Hematopoietic multipotent progenitor cell treated with erythropoietin and hydrocortisone succinate and interleukin-3 and kit ligand, for 6 days (in vitro differentiated cells): ENCODE results near the gene TBC1D16.

Experiments
- DNase-seq: peaks from one replicate; pipeline ENCODE4 v3.0.0-alpha.2; 2015

The TBC1D16 gene

DNA sequence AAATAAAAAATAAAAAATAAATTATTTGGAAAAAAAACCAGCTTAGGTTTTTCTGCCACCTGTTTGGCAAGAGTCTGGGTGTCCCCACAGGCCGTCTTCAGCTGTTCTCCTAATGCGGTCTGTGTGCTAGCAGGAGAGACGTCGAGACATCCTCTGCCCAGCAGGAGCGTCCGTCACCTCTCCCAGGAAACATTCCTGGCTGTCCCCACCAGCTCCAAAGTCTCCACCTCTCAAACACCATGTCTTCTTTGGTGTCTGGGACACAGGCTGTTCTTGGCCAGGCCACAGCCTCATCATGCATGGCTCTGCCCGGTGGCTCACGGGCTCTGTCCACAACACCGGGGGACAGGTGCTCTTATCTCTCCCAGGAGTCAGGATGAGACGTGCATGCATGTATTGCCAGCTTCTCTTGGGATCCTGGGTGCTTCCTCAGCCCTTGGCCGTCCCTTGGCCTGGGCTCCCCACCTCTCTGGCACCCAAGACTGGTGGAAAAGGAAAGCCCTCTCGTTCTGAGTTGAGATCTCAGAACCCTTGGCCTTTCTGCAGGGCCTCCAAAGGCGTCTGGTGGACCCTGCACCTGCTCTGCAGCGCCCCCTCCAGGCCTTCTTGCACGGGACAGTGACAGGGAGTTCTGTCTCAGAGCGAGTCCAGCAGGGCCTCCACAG lies 111.6 kb downstream of the TBC1D16 start:
- DNase-seq, result peak; percentile 95

DNA sequence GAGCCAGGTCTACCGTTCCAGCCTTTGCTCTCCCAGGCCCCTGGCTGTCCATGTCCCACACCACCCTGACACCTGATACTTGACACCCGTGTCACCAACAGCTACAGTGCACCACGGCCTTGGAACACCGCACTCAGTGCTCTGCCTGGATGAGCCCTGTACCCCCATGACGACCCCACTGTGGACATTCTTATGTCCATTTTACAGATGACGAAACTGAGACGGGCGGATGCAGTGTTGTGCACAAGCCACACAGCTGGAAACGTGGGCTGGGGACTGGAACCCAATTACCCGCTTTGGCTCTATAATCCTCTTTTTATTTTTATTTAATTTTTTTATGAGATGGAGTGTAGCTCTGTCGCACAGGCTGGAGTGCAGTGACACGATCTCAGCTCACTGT lies 112.9 kb downstream of the TBC1D16 start:
- DNase-seq, result no peak

DNA sequence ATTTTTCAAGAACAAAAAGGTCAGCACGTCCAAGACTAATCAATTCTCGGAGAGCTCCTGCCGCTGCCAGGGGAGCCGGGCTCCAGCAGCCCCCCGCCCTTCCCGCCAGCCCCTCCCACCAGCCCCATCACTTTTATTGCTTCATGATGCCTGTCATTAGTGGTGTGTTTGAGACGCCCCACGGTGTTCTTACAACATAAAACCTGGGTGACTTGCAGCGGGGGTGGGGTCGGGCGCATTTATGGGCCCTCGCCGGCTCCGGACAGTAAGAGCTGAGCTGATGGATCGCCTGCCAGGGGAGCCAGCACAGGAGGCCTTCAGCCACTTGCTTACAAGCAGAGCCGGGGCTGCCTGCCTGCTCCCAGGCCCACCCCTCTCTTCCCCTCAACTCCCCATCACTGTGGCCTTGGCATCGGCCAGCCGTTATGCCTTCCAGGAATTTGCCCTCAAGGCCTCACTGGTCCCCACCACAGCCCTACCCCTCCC lies 113.5 kb downstream of the TBC1D16 start:
- peak; percentile 86 for DNase-seq

DNA sequence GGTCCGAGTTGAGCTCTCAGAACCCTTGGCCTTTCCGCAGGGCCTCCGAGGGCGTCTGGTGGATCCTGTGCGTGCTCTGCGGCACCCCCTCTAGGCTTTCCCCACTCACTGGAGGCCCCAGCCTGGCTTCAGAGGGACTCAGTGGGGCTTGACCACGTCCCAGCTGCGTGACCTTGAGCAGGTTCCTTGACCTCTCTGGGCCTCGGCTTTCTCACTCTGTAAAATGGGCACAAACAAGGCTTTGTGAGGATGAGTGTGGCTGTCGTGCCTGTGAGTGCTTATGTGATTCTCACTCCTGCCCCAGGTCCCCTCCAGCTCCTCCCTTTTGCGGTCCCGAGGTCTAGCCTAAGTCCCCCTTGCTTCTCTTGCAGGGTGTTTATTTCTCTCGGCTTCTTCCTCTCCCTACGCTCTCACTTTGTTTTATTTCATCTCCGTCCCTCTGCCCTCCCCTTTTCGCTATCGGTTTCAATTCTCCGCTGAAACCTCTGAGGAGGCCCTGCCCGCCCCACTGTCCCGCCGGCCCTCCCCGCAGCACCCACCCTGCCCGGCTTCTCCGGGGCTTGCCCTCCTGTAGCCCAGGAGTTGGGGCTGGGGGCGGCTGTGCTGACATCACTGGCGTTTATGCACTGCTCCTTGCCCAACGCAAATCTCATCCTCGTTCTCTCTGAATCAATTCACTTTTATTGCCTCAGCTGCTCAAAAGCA lies 114.1 kb downstream of the TBC1D16 start:
- no peak for DNase-seq

DNA sequence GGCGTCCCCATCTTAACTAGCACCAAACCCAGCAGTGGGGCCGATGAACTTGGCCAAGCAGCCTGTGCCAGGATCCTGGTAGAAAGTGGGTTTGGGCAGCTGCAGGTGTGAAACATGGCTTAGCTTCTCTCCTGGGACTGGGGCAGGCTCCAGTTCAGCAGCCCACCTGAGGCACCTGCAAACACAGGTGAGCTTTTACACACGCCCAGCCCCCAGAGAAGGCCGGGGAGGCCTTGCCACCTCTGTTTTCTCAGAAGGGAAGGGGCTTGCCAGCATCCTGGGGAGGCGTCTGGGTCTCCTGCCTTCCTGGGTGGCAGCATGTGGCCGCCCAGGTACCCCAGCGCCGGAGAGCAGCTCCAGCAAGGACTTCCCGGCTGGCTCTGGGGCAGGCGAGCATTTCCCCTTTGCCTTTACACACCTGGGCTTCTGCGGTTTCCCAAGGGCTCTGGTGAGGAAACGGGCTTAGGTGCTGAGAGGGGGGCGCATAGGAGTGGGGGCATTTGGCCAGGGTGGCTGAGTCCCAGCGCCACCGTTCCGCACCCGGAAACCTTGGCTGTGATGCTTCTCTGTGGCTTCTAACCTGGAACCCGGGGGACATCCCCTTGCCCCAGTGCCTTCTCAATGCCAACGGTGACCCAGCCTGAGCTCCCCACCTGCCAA lies 114.8 kb downstream of the TBC1D16 start:
- DNase-seq, result no peak

DNA sequence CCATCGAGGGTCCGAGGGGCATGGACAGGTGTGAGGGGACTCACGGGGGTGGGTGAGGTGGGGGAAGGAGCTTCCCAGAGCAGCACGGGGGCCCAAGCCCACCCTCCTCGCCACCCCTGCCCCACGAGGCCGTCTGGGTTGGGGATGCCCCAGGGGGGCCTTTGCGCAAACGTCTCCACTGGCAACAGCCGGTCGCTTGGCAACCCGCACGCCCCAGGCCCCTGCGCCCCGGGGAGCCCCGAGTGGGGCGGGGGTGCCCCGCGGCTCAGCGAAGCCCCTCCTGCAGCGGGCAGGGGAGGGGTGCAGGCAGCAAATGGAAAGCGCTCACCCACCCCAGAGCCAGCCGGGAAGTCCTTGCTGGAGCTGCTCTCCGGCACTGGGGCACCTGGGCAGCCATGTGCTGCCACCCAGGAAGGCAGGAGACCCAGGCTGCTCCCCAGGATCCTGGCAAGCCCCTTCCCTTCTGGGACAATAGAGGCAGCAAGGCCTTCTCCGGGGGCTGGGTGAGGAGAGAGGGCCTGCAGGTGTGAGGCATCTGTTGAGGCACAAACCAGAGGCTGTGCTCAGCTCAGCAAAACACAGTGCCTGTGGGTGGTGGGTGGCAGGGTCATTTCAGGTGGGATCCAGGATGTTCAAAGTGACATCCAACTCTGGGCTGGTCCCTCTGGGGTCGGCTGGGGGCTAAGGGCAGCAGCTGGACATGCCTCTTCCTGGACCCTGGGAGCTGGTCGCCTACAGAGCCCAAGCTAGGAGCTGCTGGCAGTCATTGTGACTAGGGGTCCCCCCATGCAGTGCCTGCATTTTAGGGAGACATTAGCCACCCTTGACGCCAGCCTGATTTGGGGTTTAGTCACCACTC lies 115.6 kb downstream of the TBC1D16 start:
- DNase-seq, result no peak

DNA sequence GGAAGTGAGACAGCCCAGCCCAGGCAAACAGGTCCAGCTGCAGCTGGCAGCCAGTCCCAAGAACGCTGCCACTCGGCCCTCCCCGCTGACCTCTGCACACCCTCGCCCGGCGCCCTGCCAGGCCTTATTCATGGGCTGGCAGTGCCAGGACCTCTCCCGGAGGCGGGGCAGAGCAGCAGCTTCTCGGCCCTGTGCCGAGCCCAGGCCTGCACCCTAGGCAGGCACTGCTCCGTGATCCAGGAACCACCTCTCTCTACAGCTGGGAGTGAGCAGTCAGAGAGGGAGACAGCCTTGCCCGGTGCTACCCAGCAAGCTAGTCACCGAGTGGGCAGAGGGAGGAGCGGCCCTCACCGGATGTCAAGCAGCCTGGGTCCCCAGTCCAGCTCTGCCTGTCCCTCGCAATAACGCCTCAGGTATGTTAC lies 116.5 kb downstream of the TBC1D16 start:
- no peak for DNase-seq

DNA sequence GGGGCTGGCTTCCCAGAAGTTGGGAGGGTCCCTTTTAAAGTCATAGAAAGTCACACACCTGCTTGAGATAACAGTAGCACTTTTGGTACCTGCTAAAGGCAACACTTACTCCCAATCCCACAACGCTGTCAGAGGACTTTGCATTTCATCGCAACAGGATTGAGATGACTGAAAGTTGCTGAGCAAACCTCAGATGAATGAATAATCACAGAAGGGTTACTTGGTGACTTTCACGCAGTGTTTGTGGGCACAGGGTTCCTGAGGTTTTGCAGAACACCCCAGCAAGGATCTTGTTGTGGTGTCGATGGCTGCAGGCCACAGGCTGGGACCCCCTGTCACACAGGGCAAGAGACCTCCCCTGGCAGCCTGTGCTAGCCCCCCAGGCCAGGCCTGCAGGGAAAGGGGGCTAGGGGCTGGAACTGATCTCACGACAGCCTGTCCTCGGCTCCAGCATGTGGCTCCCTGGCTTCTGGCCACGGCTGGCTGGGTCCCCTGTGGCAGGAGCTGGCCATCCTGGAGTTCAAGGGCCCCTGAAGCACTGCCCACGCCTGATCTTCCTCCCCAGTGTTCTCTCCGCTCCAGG lies 117.0 kb downstream of the TBC1D16 start:
- DNase-seq, result no peak

DNA sequence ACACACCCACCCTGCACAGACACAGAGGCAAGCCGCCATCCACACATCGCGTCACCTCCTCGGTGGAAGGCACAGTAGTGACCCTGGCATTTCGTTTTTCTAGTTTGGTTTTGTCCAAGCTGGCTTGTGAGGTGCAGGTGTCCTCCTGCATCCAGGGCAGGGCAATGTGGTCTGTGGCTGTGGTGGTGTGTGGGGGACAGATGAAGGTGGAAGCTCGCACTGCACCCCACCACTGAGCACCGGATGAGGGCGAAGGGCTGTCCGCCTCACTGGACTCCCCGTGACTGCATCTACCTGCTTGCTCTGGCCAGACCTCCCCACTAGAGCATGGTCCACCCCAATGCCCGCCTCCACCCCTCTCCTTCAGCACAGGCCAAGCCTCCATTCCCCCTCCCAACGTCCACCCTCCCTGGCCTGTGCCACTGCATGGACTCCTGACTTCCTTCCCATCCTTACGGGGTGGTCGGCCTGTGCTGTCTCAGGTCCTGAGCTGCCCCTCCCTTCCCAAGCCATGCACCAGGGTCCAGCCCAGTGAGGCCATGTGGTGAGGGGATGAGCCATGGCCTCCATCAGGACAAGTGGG lies 117.7 kb downstream of the TBC1D16 start:
- DNase-seq, result no peak

DNA sequence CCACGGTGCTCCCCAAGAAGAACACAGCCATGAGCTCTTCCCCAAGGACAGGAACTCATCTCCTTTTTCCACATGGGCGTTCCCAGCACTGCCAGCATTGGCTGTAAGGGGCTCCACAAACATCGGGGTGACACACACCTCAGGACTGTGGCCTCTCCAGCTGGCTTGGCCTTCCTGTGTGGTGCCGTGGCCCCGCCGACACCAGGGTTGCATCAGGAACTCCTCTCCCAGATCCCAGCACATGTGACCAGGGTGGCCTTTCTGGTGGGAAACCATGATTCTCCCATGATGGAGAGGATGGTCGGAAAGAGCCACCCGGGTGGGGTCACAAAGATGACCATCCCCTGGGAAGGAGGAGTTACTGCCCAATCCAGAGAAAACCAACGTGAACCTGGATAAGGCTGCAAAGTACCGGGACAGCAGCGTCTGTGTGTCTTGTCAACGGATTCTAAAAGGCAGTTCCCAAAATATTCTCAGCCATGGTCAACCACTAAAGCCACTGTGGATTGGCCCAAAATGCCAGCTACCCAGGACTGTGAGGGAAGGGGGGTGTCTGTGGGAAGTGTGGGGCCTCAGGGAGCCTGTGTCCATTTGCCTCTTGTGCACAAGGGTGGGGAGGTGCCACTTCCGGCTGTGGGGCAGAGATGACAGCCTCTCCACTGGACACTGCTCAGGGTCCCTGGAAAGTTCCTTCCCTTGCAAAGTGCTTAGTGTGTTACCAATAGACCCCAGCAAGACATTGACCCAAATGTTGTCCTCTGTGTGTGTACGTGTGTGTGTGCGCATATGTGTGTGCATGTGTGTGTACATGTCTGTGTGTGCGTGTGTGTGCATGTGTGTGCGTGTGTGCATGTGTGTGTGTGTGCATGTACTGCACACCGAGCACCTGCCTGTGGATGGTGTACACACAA lies 118.4 kb downstream of the TBC1D16 start:
- no peak for DNase-seq

DNA sequence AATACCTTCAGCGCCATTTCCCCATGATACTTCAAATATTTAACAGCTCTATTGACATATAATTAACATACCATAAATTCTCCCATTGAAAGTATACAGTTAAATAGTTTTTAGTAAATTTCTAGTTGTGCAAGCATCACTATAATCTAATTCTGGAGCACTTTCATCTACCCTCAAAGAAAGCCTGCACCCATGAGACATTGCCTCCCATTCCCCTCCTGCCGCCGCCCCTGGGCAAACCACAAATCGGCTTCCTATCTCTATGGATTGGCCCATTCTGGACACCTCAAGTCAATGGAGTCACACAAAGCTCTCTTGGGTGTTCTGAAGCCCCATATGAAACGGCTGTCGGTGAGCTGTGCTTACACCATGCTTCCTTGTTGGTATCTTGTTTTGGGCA lies 119.2 kb downstream of the TBC1D16 start:
- DNase-seq, result no peak

DNA sequence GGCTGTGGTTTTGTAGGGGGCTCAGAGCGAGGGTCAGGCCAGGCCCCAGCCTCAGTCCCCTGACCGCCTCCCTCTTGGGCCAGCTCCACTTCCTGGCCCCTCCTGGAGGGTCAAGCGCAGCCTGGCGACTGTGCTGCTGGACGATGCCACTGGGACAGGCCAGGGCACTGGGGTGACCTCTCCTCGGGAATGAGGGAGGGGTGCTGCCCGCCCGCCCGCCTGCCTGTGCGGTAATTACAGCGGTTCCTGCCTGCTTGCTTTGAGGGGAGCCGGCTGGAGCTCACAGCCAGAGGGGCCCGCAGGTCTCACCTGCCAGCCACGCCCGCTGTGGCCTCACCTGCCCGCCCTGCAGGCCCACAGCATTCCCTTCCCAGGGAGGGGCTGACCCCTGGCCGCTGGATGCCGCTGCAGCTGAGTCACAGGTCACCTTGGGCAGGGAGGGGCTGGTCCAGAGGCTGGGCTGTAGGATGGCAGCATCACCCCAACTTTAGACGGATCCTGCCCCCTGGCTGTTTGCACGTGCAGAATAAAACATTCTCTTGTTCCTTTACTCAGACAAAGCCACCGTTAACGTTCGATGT lies 119.7 kb downstream of the TBC1D16 start:
- peak; percentile 67 for DNase-seq

DNA sequence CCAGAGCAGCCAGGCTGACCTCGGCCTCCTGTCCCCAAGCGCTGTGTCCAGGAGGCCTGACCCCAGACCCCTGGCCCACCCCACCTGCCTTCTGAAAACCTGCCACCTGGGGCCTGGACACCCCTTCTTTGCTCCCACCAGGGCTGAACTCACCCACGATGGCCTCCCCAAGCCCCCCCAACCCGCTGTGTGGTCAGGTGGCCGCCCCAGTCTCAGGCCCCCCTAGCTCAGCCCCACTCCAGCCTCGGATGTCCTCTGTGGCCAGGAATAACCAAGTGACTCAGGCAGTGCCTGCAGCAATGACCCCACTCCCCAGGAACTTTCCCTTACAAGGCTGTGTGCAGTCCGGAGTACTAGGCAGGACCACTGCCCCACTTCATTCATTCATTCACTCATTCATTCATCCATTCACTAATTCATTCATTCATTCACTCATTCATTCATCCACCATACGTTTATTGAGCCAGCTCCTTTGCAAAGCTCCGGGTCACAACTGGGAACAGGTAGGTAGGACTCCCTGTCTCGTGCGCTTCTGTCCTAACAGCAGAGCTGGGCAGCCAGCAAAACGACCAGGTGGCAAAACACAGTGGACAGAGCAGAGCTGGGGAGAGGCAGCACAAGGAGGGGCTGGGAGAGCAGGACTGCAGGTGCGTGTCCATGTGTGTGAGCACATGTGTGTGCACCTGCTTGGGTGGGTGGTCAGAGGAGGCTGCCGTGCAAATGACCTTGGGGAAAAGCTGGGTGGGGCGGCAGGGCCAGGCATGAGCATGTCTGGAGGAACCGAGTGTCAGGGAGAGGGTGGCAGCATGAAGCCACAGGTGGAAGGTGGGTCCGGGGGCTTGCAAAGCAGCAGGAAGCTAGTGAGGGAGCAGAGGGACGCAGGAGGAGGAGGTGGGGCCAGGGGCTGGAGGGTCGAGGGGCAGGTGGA lies 120.6 kb downstream of the TBC1D16 start:
- DNase-seq, result no peak

DNA sequence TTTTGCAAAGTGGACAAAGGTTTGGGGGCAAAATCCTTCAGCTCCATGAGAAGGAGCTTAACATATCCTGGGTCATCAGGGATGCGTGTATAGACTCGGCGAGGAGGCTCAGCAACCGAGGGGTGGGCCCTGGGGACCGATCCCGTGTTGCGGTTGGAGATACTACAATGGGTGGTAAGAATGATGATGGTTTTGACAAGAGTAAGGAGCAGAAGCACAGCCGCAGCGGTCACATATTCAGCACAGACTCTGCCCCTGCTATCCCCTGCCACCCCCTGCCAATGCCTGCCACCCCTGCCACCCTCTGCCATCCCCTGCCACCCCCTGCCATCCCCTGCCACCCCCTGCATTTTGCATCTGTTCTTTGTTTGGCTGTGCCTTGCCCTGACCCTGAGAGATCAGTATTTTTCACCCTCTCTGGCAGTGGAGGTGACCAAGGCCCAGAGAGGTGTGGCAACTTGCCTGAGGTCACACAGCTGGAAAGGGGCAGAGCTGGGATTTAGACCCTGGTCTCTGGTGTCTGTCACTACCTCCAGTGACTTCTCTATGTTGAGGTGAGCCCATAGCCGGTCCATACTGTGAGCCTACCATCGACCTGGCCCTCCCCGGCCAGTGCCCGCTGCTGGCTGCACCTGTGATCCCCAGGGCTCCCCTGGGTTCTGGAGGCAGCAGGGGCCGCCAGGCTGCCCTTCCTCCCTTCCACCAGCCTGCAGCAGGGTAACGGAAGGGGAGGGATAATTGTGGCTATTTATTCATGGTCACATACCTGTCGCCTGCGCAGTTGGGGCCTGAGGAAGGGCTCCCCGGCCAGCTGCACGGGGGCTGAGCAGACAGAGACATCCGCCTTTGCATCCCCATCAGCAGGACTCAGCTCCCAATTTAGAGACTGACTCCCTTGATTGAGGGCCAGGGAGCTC lies 121.5 kb downstream of the TBC1D16 start:
- DNase-seq, result no peak

DNA sequence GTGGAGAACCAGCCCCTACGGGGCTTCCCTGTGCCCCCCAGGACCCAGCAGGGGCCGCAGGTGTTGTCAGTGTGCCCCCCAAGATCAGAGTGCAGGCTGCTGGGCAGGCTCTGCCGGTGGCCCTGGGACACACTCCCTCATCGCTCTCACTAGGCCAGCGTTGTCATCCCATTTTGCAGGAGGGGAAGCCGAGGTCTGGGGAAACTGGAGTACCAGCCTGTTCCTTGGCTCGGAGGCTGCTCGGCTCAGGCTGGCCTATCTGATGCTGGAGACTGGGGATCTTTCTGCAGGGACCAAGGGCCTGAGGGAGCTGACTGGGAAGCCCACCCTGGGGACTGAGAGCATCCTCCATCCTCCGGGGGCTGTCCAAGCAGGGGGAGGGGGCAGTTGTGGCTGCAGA lies 122.2 kb downstream of the TBC1D16 start:
- no peak for DNase-seq

DNA sequence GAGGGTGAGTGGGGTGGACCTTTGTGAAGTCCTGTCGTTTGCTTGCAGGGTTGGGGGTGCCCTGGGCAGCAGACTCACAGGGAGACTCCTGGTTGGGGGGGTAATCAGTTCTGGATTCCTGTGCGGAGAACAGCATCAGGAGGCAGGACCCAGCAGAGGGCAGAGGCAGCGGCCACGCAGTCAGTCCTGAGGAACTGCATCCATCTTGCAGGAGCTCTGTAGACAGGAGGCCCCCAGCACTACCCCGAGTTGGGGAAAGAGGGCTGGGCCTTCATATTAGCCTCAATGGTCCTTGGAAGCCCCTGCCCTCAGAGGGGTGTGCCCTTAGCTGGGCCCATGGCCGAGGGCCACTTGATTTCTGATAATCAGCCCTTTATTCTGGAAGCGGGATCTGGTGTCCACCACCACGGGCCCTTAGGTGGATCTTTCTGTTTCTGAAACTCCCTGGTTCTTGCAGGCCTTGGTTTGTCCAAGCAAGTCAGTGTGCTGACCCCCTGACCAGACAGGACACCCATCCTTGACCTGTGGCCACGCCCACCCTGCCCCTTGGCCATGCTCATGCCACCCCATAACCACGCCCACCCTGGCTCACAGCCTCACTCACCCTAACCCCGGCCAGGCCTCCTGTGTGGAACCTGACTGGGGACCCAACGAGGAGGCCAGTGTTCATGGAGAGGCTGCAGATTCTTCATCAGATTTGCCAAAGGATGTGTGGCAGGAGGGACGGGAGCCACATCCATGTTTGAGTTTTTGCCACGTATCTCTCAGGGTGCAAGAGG lies 122.9 kb downstream of the TBC1D16 start:
- no peak for DNase-seq
